HG02973 (cell line): ENCODE results near the gene CHTF8.
"Not testable (repeated sequence)": the region's sequence is repeated elsewhere in the genome, so short reads cannot be mapped to it uniquely, and the experiment has no call there.

ENCODE experiments used
- ATAC-seq: cut with Tn5 transposase; IDR thresholded peaks from one replicate; pipeline ENCODE4 v1.9.1; 2021; ENCODE audit warnings: moderate library complexity; ENCODE audit not compliant: unreplicated experiment

CHTF8 gene, protein sequence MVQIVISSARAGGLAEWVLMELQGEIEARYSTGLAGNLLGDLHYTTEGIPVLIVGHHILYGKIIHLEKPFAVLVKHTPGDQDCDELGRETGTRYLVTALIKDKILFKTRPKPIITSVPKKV

DNA sequence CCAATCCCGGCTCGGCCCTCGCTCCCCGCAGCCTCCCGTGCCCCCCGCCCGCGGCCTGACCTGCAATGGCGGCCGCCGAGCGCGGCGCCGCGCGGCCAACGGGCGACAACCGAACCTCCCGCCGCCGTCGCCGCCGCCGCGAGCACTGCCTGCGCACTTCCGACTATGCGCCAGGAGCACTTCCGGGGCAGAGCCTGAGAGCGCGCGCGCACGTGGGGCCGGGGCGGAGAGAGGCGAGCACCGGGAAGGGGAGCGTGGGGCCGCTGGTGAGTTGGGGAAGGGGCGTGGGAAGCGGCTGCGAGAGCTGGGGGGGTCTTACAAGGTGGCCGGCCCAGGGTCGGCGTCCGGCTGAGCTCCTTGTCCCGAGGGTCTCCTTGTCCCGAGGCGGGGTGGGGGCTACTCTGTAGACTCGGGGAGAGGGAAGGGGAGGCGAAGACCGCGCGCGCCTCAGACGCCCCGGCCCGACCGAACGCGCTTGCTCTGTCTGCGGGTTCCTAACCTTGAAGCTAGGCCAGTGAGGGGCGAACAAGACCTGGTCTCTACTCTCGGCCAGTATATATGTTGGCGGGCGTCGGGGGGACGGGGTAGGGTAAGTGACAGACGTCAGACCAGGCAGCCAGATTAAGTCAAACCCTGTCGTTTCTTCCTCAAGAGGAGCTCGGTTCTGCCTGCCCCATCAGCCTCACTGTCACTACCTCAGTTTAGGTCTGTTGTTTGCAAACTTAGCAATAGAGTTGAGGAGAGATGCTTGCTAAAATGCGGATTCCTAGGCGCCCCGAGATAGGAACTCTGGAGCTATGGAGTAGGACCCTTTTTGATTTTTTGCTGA is at the start of gene CHTF8, which contains the start of gene UTP4:
TSS of gene CHTF8 (minus strand) at position 165 of the 829 bp plus-strand sequence. CDS start 11,130 bp downstream, outside the sequence.
TSS of gene UTP4 (plus strand) at position 226 of the 829 bp plus-strand sequence. CDS start 811 bp downstream, outside the sequence.
- ATAC-seq, result peak; percentile 85

DNA sequence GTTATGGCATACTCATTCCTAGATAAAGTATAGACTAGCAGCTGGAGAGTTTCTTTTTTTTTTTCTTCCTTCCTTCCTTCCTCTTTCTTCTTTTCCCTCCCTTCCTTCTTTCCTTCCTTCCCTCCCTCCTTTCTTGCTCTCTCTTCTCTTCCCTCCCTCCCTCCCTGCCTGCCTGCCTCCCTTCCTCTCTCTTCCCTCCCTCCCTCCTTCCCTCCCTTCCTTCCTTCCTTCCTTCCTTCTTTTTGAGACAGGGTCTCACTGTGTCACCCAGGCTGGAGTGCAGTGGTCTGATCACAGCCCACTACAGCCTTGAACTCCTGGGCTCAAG is 47.6 kb upstream of the CHTF8 start:
- ATAC-seq, result no peak

DNA sequence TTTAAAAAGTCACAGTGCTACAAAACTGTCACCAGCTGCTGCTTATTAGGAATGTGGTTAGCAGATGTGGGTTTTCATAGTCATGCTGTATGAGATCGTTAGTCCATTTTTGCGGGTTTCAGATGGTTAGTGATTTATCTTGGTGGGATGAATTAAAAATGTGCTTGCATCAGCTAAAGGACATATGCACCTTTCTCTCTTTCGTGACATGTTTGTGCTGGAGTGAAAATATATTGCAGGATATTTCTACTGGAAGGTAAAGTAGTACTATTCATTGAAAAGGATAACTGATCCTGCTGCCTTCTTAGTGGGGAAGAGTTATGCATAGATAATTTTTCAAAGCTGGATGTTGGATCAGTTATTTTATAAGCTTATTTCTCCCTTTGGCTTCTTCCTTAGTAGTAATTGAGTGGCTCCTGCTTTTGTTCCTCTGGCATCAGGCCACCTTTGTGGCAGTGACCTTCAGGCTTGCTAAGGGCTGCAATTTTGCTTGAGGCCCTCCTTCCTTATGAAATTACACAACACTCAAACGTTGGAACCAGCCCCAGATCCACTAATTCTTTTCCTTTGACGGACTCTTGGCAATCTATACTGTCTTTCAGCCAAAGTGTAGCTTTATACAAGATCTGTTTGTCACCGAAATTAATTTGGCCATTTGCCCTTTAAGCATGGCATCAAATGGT is 47.1 kb upstream of the CHTF8 start:
- no peak for ATAC-seq

DNA sequence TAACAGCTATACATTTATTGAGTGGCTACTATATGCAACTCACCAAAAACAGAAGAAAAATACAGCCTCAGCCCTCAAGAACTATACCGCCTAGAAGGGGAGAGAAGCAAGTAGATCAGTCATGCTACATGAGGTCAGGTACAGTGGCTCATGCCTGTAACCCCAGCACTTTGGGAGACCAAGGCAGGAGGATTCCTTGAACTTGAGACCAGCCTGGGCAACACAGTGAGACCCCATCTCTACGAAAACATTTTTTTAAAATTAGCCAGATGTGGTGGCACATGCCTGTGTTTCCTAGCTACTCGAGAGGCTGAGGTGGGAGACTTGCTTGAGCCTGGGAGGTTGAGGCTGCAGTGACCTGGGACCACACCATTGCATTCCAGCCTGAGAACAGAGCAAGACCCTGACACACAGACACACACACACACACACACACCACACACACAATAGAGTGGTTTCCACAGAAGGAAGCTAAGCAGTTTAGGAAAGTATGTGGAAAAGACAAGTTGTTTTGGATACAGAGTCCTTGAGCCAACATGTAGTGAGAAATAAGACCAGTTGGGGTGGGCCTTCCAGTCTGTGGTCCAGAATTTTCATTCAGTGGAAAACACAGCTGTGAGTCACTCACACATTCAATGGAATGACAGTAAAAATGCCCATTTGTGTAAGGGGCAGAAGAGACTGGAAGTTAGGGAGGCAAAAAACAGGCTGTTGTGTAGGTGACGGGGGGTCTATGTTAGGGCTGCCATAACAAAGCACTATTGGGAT is 43.8 kb upstream of the CHTF8 start:
- ATAC-seq, result no peak

DNA sequence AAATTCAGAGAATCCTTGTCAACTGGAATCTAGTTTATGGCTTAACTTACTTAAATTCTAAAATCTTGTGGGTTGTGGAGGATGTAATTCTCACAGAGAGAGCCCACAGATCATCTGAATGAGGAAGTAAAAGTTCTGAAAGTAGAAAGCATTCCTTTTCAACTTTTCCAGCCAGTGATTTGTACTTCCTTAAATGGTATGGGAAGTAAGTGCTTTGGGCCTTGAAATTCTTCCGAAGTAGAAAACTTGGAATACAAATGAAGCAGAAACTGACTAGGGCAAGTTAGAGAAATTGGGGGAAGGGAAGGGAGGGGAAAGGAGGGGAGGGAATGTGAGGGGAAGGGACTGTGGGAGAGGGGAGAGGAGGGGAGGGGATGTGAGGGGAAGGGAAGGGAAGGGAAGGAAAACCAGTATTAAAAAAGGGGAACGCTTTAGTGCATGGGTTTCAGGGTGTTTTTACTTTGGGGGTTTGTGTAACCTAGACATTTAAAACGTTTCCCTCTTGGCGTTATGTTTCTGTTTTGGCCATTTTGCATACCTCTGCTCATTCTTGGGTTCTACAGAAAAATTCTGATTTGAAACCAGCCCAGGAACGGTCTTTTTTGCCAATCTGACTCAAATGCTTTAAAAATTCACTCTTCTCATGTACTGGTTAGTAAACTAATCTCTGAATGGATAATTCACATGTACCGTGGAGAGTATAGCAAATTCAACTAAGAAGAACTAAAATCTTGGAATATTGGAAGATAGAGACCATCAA is 39.1 kb upstream of the CHTF8 start:
- no peak for ATAC-seq

DNA sequence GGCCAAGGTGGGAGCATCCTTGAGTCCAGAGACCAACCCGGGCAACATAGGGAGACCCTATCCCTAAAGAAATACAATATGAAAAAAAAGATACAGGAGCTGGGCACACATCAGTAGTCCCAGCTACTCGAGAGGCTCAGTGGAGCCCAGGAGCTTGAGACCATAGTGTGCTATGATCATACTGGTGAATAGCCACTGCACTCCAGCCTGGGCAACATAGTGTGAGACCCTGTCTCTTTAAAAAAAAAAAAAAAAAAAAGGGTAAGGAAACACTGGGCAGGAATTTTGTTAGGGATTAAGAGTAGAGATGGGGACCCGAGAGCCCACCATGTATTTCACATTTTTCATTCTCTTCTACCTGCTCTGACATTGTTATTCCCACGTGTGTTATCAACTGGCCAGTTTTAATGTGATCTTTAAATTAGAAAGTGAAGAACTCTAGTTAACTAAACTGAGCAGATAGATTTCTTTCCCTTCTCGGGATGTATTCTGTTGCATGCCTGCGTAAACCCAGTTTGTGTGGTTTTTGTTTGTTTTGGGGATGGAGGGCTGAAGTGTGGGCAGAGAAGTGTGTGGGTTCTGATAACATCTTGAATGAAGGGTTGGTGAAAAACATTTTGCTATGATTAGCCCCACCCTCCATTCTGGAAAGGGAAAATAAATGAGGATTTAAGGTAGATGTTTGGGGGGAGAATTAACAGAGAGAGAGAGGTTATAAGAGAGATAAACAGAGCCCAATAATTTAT is 37.4 kb upstream of the CHTF8 start:
- ATAC-seq, result no peak

DNA sequence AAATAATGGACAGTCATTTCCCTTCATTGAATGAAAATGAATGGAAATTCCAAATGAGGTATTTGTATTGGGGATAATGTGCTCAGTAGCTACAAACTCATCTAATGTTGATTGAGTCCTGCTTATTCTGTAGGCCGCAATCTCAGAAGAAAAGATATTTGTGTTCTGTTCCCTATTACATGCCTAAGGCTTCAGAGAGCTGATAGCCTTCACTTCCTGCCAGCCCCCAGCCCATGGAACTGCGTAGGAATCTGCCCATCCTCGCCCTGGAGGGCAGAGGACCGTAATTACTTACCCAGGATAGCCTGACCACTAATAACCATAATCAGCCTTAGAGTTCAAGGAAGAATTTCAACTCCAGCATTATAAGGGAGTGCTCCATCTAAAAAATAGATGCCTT is 36.7 kb upstream of the CHTF8 start:
- no peak for ATAC-seq

DNA sequence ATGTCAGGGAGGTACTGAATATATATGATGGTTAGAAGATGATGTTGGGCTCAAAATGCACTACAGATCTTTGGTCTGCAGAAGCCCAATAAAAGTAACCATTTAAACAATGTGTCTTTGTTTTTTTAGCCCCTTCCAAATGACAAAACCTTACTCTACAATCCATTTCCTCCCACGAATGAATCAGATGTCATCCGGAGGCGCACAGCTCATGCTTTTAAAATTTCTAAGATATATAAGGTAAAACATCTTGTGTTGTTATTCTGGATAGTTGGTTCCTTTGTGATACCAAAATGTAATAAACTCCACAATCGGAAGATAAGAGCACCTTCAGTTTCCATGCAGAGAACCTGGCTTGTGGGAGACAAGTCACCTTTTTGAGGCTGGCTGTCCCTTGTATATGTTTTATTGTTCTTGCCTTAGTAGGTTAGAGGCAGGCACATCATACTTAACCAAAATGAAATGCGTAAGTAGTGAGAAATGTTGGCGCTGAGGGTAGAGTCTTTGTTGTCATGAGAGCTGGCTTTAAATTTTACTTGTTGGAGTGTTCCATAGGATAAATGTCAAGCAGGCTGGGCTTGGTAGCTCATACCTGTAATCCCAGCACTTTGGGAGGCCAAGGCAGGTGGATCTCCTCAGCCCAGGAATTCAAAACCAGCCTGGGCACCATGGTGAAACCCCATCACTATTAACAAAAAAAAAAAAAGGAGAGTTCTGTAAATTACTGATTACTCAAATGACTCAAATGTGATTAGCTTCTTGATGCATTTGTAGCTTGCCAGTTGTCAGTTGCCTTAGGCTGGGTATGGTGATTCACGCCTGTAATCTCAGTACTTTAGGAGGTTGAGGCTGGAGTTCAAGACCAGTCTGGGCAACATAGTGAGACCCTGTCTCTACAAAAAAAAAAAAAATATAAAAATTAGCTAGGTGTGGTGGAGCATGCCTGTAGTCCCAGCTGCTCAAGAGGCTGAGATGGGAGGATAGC is 34.9 kb upstream of the CHTF8 start:
- no peak for ATAC-seq

DNA sequence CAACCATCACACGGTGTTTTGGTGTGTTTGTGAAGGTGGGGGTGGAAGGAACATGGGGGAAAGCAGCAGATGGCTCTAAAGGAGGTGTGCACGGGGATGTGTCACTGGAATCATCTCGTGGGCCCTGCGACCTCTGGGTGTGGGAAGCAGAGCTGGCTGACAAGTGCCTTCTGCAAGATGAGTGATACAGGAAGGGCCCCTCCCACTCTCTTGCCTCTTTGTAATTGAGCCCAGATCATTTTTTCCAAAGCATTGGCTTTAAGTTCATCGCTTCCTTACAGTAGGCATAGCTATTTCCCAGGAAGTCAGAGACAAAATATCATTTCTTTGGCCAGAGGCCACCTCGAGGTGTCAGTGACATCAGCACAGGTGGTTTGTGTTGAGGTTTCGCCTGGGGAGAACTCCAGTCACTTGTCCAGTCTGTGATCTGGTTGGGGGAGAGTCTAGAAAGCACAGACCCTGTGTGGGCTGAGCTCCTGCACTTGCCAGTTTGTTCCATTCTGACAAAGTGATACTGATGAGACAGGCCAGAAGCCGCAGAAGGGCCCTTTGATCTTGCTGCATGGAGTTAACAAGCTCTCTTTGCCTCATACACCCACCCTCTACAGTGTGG is 33.9 kb upstream of the CHTF8 start:
- no peak for ATAC-seq

DNA sequence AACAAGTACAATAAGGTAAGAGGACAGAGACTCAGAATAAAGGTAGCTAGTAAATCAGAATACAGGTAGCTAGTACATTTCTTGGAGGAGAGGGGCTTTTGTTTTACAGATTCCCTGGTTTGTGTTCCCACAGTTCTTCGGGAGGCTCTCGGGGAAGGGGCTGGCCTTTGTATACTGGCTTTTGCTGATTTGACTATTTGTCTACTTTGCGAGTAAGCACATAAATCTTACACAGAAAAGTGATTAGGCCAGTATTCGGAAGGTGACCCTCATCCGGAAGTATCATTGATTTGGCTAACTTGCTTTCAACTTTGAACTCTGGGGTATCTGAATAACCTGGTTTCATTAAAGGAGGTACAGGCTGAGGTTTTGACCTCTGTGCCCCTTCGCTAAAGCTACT is 33.2 kb upstream of the CHTF8 start:
- no peak for ATAC-seq

DNA sequence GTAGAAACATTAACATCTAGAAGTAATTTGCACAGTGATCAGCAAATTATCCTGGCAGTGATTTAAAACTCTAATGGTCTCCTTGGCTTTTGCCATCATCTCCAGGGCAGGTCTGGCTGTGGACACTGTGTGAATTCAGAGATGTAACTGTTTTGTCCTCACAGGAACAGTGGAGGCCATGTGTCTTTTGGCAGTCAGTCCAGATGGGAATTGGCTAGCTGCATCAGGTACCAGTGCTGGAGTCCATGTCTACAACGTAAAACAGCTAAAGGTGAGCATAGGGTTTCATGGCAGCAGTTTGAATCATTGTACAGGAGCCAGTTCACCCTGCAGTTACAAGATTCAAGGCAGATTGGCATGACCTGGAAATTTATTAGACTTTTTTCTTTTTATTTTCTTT is 27.8 kb upstream of the CHTF8 start:
- no peak for ATAC-seq

DNA sequence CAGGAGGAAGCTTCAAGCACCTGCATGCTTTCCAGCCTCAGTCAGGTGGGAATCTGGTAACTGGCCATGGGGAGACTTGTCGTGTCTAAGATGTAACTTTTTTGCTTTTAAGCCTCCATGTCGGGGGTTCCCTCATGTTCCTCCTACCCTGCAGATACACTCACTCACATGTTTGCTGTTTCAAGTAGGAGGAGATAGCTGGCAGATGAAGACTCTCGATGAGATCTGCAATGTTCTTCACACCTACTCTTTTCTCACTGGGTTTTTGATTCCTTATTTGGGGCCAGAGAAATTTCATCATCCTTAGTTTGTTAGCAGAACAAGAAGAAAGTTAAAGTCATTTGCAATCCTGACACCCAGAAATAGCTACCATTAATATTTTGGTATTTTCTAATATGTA is 24.8 kb upstream of the CHTF8 start:
- no peak for ATAC-seq

DNA sequence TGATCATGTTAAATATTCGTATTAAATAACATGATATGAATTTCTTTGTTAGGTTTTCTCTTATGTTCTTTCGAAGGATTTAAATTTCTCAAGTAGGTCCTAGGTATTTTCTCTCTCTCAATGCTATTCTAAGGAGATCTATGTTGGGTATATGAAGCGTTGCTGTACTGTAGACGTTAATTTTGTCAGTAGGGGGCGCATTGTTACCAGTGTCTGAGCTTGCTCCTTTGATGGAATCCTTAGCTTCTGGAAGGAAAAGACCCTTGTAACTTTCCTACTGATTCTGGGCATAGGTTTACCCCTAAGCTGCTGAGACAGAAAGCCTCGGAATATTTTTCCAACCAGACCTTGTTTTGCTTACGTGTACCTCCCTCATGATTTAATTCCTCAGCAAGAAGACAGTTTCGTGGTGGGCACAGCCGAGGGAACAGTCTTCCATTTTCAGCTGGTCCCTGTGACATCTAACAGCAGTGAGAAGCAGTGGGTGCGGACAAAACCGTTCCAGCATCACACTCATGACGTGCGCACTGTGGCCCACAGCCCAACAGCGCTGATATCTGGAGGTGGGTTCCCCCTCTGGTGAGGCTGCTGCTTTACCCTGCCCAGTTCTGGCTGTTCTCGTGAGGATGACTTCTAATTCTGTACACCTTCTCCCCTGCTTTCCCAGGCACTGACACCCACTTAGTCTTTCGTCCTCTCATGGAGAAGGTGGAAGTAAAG is 17.9 kb upstream of the CHTF8 start:
- no peak for ATAC-seq

DNA sequence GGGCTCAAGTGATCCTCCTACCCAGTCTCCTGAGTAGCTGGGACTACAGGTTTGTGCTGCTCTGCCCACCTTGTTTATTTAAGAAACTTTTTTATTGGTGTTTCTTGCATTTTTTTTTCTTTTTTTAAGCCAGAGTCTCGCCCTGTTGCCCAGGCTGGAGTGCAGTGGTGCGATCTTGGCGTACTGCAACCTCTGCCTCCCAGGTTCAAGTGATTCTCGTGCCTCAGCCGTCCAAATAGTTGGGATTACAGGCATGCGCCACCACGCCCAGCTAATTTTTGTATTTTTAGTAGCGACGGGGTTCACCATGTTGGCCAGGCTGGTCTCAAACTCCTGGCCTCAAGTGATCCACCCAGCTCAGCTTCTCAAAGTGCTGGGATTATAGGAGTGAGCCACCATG is 17.2 kb upstream of the CHTF8 start:
- ATAC-seq, result not testable (repeated sequence)

DNA sequence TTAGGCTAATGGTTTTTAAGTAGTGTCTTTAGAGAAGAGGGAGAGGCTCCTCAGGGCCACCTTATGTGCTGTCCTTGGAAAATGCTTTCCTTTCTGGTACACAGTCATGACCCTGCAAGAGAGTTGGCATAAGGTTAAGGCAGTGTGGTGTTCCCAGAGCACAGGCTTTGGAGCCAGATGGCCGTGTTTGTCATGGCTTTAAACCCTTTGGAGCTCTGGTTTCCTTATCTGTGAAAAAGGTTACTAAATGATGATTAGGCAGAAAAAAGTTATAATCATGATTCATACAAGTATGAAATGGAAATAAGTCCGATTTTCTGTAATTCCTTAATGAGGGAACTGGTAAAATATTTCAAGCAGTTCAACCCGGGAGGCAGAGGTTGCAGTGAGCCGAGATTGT is 13.3 kb upstream of the CHTF8 start:
- ATAC-seq, result no peak

DNA sequence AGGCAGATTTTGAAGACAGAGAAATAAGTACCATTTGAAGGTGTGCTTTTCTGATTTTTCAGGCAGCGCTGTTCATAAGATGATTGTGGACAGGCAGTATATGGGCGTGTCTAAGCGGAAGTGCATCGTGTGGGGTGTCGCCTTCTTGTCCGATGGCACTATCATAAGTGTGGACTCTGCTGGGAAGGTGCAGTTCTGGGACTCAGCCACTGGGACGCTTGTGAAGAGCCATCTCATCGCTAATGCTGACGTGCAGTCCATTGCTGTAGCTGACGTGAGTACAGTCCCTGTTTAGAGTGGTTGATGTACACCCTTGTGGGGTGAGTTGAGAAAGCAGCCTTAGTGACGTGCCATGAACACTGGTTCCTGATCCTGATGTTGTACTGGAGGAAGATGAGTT is 10.7 kb upstream of the CHTF8 start:
- ATAC-seq, result no peak

DNA sequence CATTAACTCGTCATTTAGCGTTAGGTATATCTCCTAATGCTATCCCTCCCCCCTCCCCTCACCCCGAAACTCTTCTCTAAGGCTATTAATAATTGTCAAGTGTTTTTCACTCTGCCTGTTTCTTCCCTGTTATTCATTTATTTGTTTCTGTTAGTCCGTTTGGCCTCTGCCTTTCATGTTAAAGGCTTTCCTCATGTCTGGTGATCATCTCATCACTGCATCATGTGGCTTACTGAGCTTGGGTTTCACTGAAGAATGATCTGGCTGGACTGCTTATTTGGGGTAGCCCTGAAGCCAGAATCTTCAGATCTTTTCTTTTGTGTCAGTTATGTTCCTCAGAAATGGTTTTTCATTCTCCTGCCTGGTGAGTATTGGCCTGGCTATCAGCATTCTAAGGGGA is 9.5 kb upstream of the CHTF8 start:
- no peak for ATAC-seq

DNA sequence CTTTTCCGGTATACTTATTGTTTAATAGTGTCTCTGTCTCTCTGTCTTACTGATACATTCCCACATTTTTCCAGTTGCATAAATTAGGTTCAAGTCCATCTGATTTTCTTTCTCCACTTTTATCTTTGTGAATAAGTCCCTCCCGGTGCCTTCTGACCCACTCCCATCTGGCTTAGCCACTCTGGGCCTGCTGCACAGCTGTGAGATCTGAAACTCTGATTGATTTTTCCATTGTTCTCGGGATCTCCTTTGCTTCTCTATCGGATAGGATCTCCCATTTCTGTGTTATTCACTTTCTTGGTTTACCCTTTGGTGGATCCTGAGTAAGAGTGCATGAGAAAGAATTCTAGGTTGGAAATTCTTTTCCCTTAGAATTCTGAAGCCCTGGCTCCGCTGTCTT is 8.6 kb upstream of the CHTF8 start:
- ATAC-seq, result no peak
